Measurements from ENCODE around the gene ZNF235.
"Not testable (repeated sequence)": the region's sequence is repeated elsewhere in the genome, so short reads cannot be mapped to it uniquely, and the experiment has no call there.

ZNF235 gene

DNA sequence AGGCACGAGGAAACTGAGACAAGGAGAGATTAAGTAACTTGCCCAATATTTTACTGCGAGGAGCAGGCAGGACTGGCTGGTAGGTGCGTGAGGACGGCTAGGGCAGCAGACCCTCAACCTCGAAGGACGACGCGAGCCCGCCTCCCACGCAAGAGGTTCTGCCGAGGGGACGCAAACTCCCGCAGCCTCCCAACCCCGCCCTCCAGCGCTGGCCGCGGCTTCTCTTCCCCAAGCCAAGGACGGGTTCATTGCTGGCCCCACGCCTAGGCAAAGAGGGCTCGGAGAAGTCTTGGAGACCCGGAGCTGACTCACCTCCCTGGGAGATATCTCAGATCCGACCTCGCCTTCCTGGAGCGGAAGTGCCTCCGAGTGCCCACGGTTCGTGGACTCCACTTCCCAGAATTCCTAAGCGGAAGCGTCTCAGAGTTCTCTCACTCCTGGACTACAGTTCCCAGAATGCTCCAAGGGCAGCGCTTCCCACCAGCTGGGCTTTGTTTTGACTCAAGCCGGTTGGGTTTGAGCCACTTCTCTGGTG is at the start of gene ZNF235:
Gene ZNF235, minus strand, starts transcription at position 367 of the 535 bp plus-strand sequence. CDS start 1,621 bp downstream, outside the sequence.
- DNase-seq (ENCODE audit: insufficient read length, low spot score), result peak; percentile 82
- FAIRE-seq, result peak; percentile 60
- TF ChIP-seq CTCF (IDR thresholded peaks at IDR 0.05; ENCODE audit: insufficient read depth, missing control alignments), result no peak

DNA sequence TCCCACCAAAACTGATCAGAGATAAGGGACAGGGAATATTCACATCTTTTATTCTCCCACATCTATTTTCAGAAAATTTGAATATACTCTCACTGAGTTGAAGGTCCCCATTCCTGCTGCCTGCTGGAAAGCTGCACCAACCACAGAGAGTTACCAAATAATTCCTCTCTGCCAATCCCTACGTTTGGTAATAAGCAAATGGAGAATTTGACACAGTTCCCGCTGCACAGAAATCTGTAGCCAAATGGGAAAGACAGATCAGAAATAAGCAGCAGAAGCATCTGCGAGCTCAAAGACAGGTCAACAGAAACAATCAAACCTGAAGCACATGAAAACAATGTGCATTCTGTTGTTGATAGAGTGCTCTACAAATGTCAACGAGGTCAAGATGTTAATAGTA is 41.7 kb upstream of the ZNF235 start:
- DNase-seq (ENCODE audit: insufficient read length, low spot score) (no peak), FAIRE-seq (no peak)
- TF ChIP-seq CTCF (IDR thresholded peaks at IDR 0.05; ENCODE audit: insufficient read depth, missing control alignments), result no peak

- no peak for FAIRE-seq
- no peak for TF ChIP-seq CTCF (IDR thresholded peaks at IDR 0.05; ENCODE audit: insufficient read depth, missing control alignments)
- DNase-seq (ENCODE audit: insufficient read length, low spot score), result no peak
These were observed 41.1 kb upstream of the ZNF235 start for GRCh38 chr19:44345959-44346358.

DNA sequence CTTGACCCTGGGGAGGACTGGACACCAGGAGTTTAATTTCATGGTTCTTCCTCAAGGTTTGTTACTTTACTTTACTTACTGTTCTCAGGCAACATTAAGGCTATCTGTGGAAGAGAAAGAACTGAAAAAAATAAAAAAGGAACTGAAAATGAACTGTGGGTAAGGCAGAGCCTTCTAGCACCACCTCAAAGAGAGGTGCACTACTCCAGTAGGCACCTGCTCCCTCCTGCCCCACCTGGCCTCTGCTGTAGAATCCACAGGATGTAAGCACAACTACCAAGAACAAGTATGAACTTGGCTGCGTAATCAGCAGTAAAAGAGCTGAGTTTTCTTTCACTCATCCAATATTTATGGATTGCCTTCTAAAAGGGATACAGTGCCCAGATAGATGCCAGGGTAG is 39.4 kb upstream of the ZNF235 start:
- no peak for FAIRE-seq
- no peak for TF ChIP-seq CTCF (IDR thresholded peaks at IDR 0.05; ENCODE audit: insufficient read depth, missing control alignments)
- no peak for DNase-seq (ENCODE audit: insufficient read length, low spot score)

DNA sequence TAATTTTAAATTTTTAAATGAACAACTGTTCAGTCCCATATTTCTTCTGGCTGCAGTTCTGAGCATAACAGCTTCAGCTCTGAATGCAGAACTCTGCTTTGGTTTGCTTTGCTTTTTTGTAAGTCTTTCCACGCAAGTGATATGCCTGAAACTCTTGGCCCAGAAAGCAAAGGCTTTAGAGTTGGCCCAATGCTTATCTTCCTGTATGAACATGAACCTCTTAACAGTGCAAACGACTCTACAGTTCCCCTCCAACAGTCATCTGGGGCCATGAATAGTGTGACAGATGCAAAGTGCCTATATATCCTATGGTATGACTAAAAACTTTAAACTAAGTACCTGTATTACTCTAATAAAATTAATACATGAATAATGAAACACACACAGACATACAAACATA is 37.0 kb upstream of the ZNF235 start:
- DNase-seq (ENCODE audit: insufficient read length, low spot score) (no peak), FAIRE-seq (no peak)
- no peak for TF ChIP-seq CTCF (IDR thresholded peaks at IDR 0.05; ENCODE audit: insufficient read depth, missing control alignments)

DNA sequence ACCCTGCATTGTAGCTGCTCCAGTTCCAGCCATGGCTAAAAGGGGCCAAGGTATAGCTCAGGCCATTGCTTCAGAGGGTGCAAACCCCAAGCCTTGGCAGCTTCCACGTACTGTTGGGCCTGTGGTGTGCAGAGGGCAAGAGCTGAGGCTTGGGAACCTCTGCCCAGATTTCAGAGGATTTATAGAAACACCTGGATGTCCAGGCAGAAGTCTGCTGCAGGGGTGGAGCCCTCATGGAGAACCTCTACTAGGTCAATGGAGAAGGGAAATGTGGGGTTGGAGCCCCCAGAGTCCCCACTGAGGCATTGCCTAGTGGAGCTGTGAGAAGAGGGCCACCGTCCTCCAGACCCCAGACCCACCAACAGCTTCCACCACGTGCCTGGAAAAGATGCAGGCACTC is 29.8 kb upstream of the ZNF235 start:
- FAIRE-seq; DNase-seq (ENCODE audit: insufficient read length, low spot score): not testable (repeated sequence)

DNA sequence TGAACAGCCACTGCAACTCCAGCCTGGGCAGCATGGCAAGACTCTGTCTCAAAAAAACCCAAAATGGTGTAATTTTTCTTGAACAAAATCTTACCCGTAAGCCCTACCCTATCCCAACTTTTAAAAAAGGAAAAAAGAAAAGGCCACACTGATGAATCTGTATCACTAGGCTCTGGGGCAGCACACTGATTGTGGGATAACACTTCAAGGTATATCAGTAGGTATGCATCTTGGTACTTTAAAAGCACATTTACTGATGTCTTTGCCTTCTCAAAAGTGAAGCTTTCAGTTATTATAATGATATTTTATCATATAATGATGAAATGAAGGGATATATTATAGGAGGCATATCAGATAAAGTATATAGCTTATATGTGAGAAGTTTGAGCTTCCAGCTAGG is 27.3 kb upstream of the ZNF235 start:
- no peak for DNase-seq (ENCODE audit: insufficient read length, low spot score)
- FAIRE-seq, result no peak
- TF ChIP-seq CTCF (IDR thresholded peaks at IDR 0.05; ENCODE audit: insufficient read depth, missing control alignments), result no peak

DNA sequence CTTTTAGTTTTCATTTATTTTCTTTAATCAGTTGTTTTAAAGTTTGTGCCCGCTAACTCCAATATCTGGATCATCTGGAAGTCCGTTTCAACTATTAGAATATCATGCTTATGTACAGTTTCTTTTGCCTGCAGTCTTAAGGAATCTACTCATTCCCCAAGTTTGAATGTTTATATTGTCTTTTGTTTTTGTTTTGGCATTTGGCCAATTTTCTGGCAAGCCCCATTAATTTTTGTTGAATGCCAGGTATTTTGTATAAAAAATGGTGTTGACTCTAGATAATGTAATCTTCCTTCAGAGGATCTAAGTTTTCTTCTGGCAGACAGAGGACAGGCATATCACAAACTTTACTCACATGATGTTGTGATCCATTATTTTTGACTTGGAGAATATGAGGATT is 11.1 kb upstream of the ZNF235 start:
- no peak for TF ChIP-seq CTCF (IDR thresholded peaks at IDR 0.05; ENCODE audit: insufficient read depth, missing control alignments)
- FAIRE-seq, result no peak

More for the DNA sequence above, 11.1 kb upstream of the ZNF235 start:
- no peak for DNase-seq (ENCODE audit: insufficient read length, low spot score)
